HUES48 (cell line): ENCODE measurements around the gene ARHGAP45.

Experiments used
- H3K27ac ChIP-seq: one replicate; pipeline ENCODE4 v1.7.0; 2013; ENCODE audit warnings: low read depth, low read length, inconsistent platforms
- H3K27me3 ChIP-seq: 2 replicates; pipeline ENCODE4 v1.6.1; 2013; ENCODE audit warnings: mild to moderate bottlenecking, low read length; ENCODE audit not compliant: control insufficient read depth, insufficient read depth
- H3K36me3 ChIP-seq: 2 replicates; pipeline ENCODE4 v1.6.1; 2013; ENCODE audit warnings: low read length; ENCODE audit not compliant: control insufficient read depth, insufficient read depth
- H3K4me1 ChIP-seq: 2 replicates; pipeline ENCODE4 v1.6.1; 2013; ENCODE audit warnings: mild to moderate bottlenecking, low read length; ENCODE audit not compliant: control insufficient read depth, insufficient read depth
- H3K4me3 ChIP-seq: 2 replicates; pipeline ENCODE4 v1.5.1; 2013; ENCODE audit warnings: mild to moderate bottlenecking, low read depth, low read length
- H3K9ac ChIP-seq: 2 replicates; pipeline ENCODE4 v1.6.1; 2013; ENCODE audit warnings: mild to moderate bottlenecking, low read depth, low read length, moderate library complexity
- H3K9me3 ChIP-seq: 2 replicates; pipeline ENCODE4 v1.6.1; 2013; ENCODE audit warnings: low read length; ENCODE audit not compliant: control insufficient read depth, insufficient read depth

Gene ARHGAP45

DNA sequence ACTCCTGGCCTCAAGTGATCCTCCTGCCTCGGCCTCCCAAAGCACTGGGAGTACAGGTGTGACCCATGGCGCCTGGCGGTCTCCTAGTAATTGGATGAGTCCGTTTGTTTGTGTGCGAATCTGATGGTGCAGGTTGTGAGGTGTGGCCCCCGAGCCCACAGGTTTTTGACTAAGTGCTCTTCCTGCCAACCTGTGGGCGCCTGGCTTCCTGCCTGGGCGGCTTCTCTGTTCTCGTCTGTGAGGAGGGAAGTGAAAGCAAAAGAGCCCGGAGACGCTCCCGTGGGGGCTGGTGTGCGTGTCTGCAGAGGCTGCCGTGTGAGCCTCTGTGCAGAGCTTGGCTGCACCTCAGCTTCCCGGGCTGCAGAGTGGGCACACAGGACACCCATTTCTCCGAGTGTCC, 10.0 kb downstream of the ARHGAP45 start:
- no peak overlapping the region for H3K27ac ChIP-seq
- no peaks in the 10 kb centered on the region for H3K27me3 ChIP-seq
- H3K36me3 ChIP-seq, result peaks cover 43% of the 10 kb centered on the region
- H3K9ac ChIP-seq, result no peak overlapping the region
- no peaks in the 10 kb centered on the region for H3K4me1 ChIP-seq
- H3K9me3 ChIP-seq, result no peaks in the 10 kb centered on the region
- no peak overlapping the region for H3K4me3 ChIP-seq

DNA sequence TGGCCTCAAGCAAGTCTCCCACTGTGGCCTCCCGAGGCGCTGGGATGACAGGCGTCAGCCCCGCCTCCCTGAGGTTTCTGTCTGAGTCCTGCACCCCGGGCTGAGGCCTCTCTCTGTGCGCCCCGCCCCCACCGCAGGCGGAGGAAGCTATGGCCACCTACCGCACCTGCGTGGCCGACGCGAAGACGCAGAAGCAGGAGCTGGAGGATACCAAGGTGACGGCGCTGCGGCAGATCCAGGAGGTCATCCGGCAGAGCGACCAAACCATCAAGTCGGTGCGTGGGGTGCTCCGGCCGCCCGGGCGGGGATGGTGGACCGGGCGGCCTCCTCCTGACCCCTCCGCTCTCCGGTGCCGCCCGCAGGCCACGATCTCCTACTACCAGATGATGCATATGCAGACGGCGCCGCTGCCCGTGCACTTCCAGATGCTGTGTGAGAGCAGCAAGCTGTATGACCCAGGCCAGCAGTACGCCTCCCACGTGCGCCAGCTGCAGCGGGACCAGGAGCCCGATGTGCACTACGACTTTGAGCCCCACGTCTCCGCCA, 12.7 kb downstream of the ARHGAP45 start:
- no peak overlapping the region for H3K27ac ChIP-seq
- H3K27me3 ChIP-seq, result no peaks in the 10 kb centered on the region
- H3K9me3 ChIP-seq, result no peaks in the 10 kb centered on the region
- no peak overlapping the region for H3K4me3 ChIP-seq
- H3K36me3 ChIP-seq, result peaks cover 48% of the 10 kb centered on the region
- H3K9ac ChIP-seq, result no peak overlapping the region
- no peaks in the 10 kb centered on the region for H3K4me1 ChIP-seq

DNA sequence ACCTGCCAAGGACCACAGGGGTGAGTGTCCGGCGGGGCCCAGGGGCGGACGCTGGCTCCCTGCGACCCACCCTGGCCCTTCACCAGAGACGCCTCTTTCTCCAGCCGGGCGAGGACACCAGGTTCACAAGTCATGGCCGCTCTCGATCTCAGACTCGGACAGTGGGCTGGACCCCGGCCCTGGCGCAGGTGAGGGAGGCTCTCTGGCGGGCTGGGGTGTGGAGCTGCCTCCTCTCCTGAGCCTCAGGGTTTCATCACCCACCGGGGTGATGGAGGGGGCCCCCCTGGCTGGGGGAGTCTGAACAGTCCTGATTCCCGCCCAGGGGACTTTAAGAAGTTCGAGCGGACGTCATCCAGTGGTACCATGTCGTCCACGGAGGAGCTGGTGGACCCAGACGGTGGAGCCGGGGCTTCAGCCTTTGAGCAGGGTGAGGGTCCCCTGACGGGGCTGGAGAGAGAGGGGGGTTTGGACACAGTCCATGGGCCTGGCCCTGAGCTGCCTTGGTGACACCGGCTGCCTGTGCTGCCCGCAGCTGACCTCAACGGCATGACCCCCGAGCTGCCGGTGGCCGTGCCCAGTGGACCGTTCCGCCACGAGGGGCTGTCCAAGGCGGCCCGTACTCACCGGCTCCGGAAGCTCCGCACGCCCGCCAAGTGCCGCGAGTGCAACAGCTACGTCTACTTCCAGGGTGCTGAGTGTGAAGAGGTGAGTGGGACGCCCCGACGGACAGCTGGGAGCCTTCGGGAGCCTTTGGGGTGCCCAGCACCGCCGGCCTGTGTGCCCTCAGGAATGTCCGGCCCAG, 13.6 kb downstream of the ARHGAP45 start:
- Histone ChIP-seq H3K36me3 (peaks cover 46% of the 10 kb centered on the region), H3K9ac (no peak overlapping the region), H3K27me3 (no peaks in the 10 kb centered on the region), H3K4me3 (no peak overlapping the region), H3K27ac (no peak overlapping the region), H3K4me1 (no peaks in the 10 kb centered on the region), H3K9me3 (no peaks in the 10 kb centered on the region)

DNA sequence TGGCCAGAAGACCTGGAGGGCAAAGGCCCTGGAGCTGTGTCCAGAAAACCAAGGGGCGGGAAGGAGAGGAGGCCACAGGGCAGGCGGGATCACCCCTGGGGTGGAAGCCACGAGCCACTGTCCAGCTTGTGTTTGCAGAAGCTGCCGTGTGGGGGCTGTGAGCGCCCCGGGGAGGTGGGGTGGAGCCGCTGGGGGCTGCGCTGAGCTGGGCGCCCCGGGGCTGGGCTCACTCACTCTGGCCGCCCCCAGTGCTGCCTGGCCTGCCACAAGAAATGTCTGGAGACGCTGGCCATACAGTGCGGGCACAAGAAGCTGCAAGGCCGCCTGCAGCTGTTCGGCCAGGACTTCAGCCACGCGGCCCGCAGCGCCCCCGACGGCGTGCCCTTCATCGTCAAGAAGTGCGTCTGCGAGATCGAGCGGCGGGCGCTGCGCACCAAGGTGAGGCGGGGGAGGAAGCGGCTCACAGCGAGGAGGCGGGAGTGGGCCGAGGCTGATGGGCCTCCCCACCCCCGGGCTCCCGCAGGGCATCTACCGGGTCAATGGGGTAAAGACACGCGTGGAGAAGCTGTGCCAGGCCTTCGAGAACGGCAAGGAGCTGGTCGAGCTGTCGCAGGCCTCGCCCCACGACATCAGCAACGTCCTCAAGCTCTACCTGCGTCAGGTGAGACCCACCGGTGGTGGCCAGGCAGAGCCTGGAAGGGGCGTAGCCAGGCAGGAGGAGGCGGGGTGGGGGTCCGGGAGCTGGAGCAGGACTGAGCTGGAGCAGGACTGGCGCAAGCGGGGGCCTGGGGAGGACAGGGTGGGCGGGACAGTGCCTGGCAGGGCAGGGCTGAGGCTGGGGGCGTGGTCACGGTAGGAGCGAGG, 14.6 kb downstream of the ARHGAP45 start:
- no peaks in the 10 kb centered on the region for H3K9me3 ChIP-seq
- peak overlapping the region; percentile 43; the same call in 1 of the 2 replicates for H3K4me3 ChIP-seq
- peak overlapping the region; percentile 5 for H3K27ac ChIP-seq

DNA sequence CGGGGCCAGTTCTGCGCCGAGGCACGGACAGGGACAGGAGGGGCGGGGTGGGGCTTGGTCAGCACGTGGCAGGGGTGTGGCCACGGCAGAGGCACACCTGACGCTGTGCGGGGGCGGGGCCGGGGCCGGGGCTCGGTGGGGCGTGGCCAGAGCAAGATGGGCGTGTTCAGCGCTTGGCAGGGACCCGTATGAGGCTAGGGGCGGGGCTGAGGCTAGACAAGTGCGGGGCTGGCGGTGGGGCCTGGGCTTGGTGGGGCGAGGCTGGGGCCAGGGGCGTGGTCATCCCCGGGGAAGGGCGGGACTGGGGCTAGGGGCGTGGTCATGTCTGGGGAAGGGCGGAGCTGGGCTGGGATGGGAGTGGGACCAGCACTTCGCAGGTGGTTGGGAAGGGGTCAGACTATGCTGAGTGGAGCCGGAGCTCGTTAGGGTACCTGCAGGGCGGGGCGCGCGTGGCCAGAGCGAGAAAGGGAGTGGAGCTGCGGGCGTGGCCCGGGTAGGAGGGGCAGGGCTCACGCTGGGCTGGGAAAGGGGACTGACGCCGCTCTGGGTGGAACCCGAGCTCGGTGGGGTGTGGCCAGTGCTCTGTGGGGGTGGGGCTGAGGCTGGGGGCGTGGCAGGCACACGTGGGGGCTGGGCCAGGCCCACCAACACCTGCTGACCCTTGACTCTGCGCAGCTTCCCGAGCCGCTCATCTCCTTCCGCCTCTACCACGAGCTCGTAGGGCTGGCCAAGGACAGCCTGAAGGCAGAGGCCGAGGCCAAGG, 15.4 kb downstream of the ARHGAP45 start:
- peak overlapping the region; percentile 57 for H3K4me3 ChIP-seq
- H3K9me3 ChIP-seq, result no peaks in the 10 kb centered on the region
- no peak overlapping the region for H3K27ac ChIP-seq
- peaks cover 54% of the 10 kb centered on the region for H3K36me3 ChIP-seq
- H3K27me3 ChIP-seq, result no peaks in the 10 kb centered on the region
- H3K4me1 ChIP-seq, result no peaks in the 10 kb centered on the region
- H3K9ac ChIP-seq, result no peak overlapping the region; the same call in 1 of the 2 replicates

More for the DNA sequence above, 14.6 kb downstream of the ARHGAP45 start:
- Histone ChIP-seq H3K36me3 (peaks cover 50% of the 10 kb centered on the region), H3K4me1 (no peaks in the 10 kb centered on the region), H3K27me3 (no peaks in the 10 kb centered on the region), H3K9ac (no peak overlapping the region; the same call in 1 of the 2 replicates)

DNA sequence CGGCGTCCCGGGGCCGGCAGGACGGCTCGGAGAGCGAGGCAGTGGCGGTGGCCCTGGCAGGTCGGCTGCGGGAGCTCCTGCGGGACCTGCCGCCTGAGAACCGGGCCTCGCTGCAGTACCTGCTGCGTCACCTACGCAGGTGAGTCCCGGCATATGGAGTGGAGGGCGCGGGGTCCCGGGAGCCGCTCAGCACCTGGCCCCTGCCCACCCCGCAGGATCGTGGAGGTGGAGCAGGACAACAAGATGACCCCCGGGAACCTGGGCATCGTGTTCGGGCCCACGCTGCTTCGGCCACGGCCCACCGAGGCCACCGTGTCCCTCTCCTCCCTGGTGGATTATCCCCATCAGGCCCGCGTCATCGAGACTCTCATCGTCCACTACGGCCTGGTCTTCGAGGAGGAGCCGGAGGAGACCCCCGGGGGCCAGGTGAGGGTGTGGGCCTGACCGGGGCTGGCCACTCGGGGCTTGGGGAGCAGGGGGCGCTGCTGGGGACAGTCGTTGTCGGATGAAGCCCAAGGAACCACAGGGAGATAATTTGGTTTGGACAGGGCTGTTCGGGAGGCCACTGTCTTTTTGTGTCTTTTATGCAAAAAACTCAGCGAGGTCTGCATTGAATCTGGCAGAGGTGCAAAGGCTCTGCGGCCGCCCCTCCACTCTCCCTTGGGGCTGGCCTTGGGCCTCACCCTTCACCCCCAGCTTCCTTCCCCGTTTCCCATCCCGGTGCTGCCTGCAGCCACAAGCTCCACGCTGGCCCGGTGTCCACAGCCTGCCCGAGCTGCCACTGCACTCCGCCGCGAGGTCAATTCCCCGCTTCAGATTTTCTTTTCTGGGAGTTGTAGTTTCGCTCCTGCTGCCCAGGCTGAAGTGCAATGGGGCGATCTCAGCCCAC, 16.2 kb downstream of the ARHGAP45 start:
- Histone ChIP-seq H3K36me3 (peaks cover 57% of the 10 kb centered on the region), H3K27ac (no peak overlapping the region), H3K27me3 (no peaks in the 10 kb centered on the region), H3K9me3 (no peaks in the 10 kb centered on the region), H3K4me1 (no peaks in the 10 kb centered on the region), H3K9ac (no peak overlapping the region; the same call in 1 of the 2 replicates), H3K4me3 (peak overlapping the region; percentile 57; the same call in 1 of the 2 replicates)

DNA sequence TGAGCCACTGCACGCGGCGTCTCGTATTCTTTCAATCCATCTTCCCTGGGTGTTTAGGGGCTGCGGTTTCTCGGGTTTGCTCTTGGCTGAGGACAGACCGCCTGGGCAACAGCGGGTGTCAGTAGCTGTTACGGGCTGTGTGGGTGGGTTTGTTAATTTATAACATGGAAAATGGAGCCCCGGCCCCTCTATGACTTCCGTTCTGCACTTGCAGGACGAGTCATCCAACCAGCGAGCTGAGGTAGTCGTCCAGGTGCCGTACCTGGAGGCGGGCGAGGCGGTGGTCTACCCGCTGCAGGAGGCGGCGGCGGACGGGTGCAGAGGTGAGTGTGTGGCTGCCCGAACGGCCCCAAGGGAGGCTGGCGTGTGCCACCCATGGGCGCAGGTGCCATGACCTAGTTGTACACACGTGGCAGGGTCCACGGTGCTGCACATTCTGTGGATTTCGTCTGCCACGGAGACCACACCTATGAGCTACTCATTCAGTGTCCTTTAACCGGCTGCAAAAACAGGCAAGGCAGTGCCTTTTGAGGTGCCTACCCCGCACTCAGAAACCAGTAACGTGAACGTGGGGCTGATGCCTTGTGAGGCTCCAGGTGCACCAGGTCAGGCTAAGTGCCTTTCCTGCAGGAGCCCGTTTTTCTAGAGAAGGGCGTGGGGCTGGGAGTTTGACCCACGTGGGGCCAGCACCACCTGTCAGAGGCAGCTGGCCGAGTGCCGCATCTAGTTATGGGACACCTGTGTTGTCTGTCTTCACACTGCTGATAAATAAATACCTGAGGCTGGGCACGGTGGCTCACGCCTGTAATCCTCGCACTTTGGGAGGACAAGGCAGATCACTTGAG, 17.3 kb downstream of the ARHGAP45 start:
- Histone ChIP-seq H3K4me3 (no peak overlapping the region), H3K9me3 (no peaks in the 10 kb centered on the region), H3K36me3 (peaks cover 68% of the 10 kb centered on the region), H3K4me1 (no peaks in the 10 kb centered on the region), H3K27me3 (no peaks in the 10 kb centered on the region), H3K9ac (no peak overlapping the region), H3K27ac (no peak overlapping the region)

DNA sequence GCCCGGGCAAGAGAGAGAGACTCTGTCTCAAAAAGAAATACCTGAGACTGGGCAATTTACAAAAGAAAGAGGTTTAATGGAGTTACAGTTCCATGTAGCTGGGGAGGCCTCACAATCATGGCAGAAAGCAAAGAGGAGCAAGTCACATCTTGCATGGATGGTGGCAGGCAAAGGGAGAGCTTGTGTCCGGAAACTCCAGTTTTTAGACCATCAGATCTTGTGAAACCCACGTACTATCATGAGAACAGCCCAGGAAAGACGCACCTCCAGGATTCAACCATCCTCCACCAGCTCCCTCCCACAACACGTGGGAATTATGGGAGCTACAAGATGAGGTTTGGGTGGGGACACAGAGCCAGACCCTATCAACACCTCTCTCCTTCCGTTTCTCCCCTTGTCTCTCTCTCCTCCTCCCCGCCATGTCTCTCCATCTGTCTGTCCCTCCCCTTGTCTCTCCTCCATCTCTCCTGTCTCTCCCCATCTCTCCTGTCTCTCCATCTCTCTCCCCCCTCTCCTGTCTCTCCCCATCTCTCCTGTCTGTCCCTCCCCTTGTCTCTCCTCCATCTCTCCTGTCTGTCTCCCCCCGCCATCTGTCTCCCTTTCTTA, 18.2 kb downstream of the ARHGAP45 start:
- Histone ChIP-seq H3K27me3 (no peaks in the 10 kb centered on the region), H3K9me3 (no peaks in the 10 kb centered on the region), H3K9ac (no peak overlapping the region), H3K27ac (no peak overlapping the region), H3K36me3 (peaks cover 65% of the 10 kb centered on the region), H3K4me1 (no peaks in the 10 kb centered on the region), H3K4me3 (no peak overlapping the region)
